Ammon's horn (tissue), 1 donor: ENCODE data around the gene EOMES.

ENCODE experiments used
- DNase-seq: peaks from one replicate; pipeline ENCODE4 v3.0.0-alpha.2; 2016; ENCODE audit warnings: low spot score

EOMES gene

GRCh38 chr3:27720899-27721716, 1.0 kb downstream of the EOMES start:
- DNase-seq = no peak

DNA sequence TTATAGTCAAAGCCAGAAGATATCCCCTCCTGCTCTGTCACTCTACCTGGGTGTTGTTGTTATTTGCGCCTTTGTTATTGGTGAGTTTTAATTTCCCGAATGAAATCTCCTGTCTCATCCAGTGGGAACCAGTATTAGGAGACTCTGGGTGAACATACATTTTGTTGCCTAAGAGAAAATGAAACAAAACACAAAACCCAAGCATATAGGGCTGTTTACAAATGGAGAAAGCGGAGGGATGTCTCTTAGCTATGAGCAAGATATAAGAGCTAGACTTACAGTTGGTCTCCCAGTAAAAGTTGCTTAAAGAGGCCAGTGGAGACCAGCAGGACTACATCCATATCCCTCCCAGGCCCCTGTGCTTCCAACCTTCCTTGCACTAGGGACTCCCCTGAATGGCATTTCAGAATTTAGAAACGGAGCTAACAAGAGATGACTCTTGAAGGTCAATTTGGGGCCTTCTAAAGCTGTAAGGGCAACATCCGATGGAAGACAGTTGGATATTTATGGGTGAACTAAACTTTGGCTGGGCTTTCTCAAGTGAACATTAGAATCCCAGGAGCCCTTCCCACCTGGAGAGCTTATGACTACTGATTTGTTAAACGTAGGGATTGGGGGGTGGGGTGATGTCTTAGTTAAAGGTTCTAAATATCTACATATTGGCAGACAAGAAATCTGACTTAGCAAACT, 2.7 kb downstream of the EOMES start:
- DNase-seq = no peak

- no peak for DNase-seq
Observed at GRCh38 chr3:27718459-27718858, 3.7 kb downstream of the EOMES start.

DNA sequence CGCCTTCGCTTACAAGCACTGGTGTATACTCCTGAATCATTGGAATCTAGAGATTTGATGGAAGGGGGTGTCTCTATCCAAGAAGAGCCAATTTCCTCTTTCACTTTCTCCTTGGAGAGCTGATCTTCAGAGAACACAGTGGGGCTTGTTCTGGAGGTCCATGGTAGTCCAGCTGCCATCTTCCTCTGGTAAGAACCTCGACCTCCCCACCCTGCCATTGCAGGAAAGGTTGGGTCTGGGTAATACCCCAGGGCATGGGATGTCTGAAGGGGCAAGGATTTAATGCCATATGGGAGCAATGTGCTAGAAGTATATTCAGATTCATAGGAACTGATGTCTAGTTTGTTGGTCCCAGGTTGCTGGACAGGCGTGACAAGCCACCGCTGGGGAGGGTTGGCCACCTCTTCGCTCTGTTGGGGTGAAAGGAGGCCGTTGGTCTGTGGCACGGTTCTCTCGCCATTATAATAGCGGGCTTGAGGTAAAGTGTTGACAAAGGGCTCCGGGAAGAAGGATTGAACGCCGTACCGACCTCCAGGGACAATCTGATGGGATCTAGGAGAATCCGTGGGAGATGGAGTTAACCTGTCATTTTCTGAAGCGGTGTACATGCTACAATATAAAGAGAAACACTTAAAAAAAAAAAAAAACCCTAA, 4.8 kb downstream of the EOMES start:
- no peak for DNase-seq

- DNase-seq = no peak
Observed at GRCh38 chr3:27716309-27716708, 5.8 kb downstream of the EOMES start.

- DNase-seq = no peak
Observed at GRCh38 chr3:27715863-27716262, 6.3 kb downstream of the EOMES start.

DNA sequence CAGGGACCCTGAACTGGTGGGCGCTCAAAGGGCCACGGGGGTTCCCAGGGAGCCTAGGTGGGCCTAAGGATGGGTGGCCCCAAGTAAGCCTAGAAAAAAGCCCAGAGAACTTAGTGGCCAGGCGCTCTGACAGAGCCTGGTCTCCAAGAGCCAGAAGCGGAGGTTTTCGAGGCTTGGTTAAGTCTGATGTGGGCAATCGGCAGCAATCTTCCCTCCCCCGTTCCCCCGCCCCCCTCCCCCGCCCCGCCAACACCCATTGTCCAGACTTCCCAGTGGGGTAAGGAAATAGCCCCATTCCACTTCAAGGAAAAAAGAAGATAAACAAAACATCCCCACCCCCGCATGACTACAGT, 6.7 kb downstream of the EOMES start:
- DNase-seq = no peak

DNA sequence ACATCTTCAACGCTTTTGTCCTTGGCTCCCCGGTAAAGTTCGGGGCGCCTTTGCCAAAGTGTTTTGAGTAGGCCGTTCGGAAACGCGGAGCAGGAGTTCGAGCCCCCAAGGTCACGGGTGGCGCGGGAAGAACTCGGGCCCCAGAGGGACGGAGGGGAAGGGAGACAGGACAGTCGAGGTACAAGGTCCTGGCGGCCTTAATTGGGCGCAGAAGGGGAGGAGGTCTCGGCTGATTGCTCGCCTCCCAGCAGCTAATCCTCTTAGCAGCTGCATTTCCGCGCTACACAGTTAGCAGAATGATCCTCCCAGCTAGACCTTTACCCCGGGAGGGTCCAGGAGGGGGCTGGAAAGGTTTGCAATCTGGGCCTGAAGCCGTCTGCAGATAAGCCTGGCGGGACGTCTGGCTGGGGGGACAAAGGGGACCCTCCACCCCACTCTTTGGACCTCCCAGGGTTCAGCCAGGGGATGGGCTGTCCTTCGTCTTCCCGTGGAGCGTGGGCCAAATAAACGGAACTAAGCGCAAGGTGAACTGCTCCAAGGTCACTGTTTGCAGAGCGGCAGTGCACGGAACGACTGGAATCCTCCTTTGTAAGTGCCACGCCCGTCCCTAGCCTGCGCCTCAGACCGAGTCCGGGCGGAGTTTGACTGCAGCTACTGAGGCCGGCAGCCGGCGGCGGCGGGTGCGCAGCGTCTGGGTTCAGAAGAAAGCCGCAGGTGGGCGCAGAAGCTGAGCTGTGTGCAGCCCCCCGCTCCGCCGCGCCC, 7.2 kb downstream of the EOMES start:
- DNase-seq = no peak

GRCh38 chr3:27714146-27714526, 8.0 kb downstream of the EOMES start:
- no peak for DNase-seq

DNA sequence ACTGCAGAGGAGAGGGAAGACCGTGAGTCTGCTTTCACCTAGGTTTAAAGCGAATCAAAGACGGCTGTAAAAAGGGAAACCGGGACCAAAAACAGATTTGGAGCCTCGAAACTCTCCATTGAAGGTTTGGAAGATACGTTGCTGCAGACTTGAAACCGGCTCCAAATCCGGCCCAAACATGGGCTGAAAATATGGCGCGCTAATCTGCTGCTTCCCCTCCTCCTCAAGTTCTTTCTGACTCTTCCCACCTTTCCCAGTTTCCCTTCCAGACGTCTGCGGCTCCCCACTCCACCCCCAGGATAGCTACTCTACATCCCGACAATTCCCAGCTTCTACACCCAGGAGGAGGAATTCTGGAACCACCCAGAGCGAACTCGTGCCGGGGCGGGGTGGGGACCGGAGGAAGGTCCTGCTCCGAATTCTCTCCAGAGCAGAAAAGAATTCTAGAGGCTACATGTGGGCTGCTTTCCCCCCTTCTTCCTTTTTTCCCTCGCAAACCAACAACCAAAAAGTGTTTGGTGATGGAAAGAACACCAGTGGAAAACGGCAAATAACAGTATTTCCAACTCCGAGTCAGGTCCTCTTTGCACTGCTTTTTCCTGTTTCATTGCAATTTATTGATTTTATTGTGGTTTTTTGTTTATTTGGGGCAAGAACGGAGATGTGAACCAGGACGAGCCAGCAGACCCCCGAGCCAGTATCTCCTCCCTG, 8.5 kb downstream of the EOMES start:
- DNase-seq = no peak

DNA sequence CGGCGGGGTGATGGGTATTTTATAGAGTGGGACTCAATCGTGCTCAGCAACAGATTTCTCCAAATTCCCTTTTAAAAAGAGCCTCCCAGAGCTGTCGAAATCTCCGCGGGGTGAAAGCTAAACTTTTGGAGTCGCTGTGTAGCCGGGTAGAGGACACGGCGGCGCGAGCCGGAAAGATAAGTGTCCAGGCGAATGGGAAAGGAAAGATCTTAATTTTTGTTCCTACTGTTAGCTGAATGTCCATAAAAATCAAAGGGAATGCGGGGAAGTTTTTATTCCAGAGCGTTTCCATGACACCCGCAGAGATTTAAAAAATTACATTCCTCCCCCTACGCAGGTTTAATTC, 9.1 kb downstream of the EOMES start:
- DNase-seq = no peak

DNA sequence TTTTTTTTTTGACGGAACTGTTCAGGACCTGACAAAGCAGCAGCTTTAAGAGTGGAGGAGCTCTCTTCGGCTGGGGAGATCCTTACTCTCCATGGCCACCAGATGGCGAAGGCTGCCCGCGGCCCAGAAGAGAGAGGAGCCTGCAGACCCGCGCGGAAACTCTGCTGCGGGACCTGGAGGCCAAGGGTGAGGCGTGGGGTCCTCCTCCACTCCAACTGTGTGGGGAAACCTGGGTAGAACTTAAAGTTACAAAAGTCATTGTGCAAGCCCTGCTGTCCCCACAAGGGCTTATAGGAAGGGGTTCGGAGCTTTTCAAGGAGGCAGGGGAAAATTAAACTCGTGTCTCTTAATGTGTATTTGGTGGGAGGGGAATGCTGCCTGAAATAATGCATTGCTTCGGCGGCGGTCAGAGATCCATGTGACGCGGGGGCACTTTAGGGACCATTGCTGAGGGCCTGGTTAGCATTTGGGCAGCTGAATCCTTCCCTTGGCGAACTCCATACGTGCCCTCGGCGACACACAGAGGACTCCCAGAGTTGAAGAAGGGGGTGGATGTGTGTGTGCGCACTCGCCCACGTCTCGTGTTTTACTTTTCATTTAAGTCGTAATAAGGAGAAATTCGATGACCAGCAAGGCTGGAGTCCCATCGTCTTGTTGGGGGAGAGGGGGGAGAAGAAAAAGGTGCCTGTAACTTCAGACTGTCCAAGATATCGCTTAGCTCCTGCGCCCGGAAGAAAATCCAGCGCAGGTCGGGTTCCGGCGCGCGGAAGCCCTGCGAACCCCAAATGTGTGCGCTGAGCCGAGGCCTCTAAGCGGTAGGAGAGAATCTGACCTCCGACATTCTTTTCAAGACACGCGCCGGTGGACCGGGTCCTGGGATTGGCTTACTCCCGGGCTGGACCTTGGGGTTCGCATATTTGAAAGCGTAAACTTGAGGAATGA, 9.7 kb downstream of the EOMES start:
- peak; percentile 82 for DNase-seq

- no peak for DNase-seq
Observed at GRCh38 chr3:27708250-27708649, 13.9 kb downstream of the EOMES start.

GRCh38 chr3:27699067-27699466, 23.1 kb downstream of the EOMES start:
- no peak for DNase-seq

- DNase-seq = no peak
Observed at GRCh38 chr3:27696906-27697305, 25.2 kb downstream of the EOMES start.

DNA sequence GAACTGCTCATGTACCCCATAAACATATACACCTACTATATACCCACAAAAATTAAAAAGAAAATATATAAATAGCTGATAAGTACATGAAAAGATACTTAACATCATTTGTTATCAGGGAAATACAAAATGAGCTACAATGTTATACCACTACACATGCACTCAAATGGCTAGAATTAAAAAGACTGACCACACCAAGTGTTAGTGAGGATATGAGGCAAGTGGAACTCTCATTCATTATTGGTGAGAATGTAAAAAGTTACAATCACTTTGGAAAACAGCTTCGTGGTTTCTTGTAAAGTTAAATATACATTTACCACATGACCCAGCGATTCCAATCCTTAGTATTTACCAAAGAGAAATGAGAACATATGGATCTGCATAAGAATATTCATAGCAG, 26.5 kb downstream of the EOMES start:
- DNase-seq = no peak

- DNase-seq = no peak
Observed at GRCh38 chr3:27688053-27688452, 34.1 kb downstream of the EOMES start.

GRCh38 chr3:27686642-27687041, 35.5 kb downstream of the EOMES start:
- no peak for DNase-seq

GRCh38 chr3:27685474-27685873, 36.6 kb downstream of the EOMES start:
- DNase-seq = no peak

GRCh38 chr3:27684302-27684701, 37.8 kb downstream of the EOMES start:
- no peak for DNase-seq

DNA sequence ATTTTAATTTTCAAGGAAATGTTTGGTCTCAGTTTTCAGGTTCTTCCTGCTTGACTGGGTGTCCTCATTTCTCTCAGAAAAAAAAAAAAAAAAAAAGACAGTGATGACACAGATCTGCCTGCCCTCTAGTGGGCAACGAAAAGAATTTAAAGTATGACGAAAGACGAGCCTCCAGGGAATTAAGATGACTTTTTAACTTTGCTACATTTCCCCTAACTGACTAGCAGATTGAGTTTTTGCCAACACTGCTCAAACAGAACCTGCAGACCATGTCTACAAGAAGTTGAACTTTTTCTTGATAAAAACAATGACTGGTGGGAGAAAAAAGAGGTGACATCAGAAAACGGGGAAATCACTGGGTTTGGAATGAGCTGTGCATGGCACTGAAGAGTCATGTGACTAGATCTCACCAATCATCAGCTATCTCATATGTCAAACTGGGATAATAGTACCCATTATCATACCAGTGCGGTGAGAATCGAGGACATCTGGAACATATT, 40.8 kb downstream of the EOMES start:
- peak; percentile 74 for DNase-seq
